Forelimb muscle (tissue), 1 donor: ENCODE measurements around the gene ZP1. TPM values are rescaled to one million over a fixed set of nuclear protein-coding genes. Genes with fewer than 3 reads are reported as not detected.

Source experiments
- DNase-seq: peaks from one replicate; pipeline ENCODE4 v3.0.0-alpha.2; 2013; ENCODE audit warnings: low read depth
- polyA plus RNA-seq: library from polyadenylated mRNA; unstranded; fragments of 120-200 nt; gene quantifications from one replicate; pipeline ENCODE4 v1.2.1, GENCODE V29; 2013; ENCODE audit not compliant: insufficient read length

ZP1 gene
- polyA plus RNA-seq, 1 donor = not detected

GRCh38 chr11:60875366-60876167 lies 8.2 kb downstream of the ZP1 start:
- DNase-seq = no peak

GRCh38 chr11:60876168-60876485 lies 8.8 kb downstream of the ZP1 start:
- no peak for DNase-seq

- DNase-seq = peak; percentile 73
These were observed 11.1 kb downstream of the ZP1 start for GRCh38 chr11:60878245-60879101.

- DNase-seq = no peak
These were observed 11.8 kb downstream of the ZP1 start for GRCh38 chr11:60879104-60879503.

GRCh38 chr11:60879971-60880588 lies 12.7 kb downstream of the ZP1 start:
- DNase-seq = no peak

- no peak for DNase-seq
These were observed 13.4 kb downstream of the ZP1 start for GRCh38 chr11:60880643-60881282.

- DNase-seq = no peak
These were observed 20.2 kb downstream of the ZP1 start for GRCh38 chr11:60887556-60887955.

- no peak for DNase-seq
These were observed 22.5 kb downstream of the ZP1 start for GRCh38 chr11:60889869-60890311.

- DNase-seq = no peak
These were observed 23.4 kb downstream of the ZP1 start for GRCh38 chr11:60890696-60891095.

GRCh38 chr11:60891103-60891741 lies 23.9 kb downstream of the ZP1 start:
- DNase-seq = no peak

GRCh38 chr11:60895687-60896086 lies 28.3 kb downstream of the ZP1 start:
- DNase-seq = no peak

GRCh38 chr11:60897496-60897895 lies 30.2 kb downstream of the ZP1 start:
- DNase-seq = no peak

- DNase-seq = no peak
These were observed 31.9 kb downstream of the ZP1 start for GRCh38 chr11:60899046-60899936.

GRCh38 chr11:60899977-60900376 lies 32.6 kb downstream of the ZP1 start:
- DNase-seq = no peak

- no peak for DNase-seq
These were observed 33.5 kb downstream of the ZP1 start for GRCh38 chr11:60900673-60901404.

GRCh38 chr11:60902625-60903024 lies 35.3 kb downstream of the ZP1 start:
- no peak for DNase-seq

- DNase-seq = no peak
These were observed 37.7 kb downstream of the ZP1 start for GRCh38 chr11:60905047-60905446.

GRCh38 chr11:60905551-60906113 lies 38.3 kb downstream of the ZP1 start:
- no peak for DNase-seq
